GM18511 (cell line): ENCODE measurements around the gene UNC13C.

ENCODE experiments used
- ATAC-seq: cut with Tn5 transposase; IDR thresholded peaks from one replicate; pipeline ENCODE4 v1.9.1; 2021; ENCODE audit warnings: mild to moderate bottlenecking, moderate library complexity; ENCODE audit not compliant: unreplicated experiment

Gene UNC13C

DNA sequence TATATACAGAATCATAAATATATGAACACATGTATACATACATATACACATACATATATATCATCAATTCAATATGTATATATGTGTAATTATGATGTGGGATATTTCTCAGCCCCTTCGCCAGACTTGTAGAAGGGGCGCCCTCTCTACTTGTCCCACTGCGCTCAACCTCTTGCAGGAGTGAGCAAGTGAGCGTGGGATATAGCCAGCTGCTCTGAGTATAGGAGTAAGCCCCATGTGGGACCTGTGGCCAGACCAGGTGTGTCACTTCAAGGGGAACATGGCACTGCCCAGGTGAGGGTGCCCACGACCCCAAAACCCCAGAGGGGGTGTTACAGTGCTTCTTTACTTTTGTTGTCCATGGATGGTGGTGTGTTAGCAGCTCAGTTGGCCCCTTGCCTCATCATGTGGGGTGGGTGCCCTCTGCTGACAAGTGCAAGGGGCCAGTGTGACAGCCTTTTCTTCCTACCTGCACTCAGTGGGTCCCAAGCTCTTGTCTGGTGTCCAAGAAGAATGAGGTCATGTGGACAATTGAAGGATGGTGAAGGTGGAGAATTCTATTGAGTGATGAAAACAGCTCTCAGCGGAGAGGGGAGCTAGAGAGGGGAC lies 304.1 kb downstream of the UNC13C start:
- no peak for ATAC-seq

- no peak for ATAC-seq
Observed at GRCh38 chr15:54288049-54288448, 309.8 kb downstream of the UNC13C start.

DNA sequence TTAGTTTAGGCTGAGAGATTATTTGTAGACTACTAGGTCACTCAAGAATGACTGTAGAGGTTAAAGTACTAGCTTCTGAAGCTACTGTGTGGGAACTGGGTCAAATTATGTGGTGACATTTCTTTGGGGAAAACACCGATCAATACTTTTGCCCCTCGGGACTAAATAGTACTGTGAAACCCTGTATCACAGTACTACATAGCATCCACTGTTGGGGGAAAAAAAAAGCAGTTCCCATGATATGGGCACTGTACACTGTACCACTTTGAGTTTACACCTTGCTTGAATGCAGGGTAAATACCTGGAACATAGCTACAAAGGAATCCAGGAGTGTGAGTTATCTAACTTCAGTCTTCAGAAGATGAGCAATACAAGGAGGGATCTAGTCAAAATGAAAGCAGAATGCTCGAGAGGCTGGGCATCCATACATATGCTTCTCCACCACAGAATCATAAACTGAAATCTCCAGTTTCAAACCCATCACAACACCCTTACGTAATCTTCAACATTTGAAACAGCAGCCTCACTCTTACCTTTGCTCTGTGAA lies 311.4 kb downstream of the UNC13C start:
- ATAC-seq = peak; percentile 41

GRCh38 chr15:54298396-54298795 lies 320.2 kb downstream of the UNC13C start:
- ATAC-seq = no peak

GRCh38 chr15:54304321-54304720 lies 326.1 kb downstream of the UNC13C start:
- ATAC-seq = no peak

GRCh38 chr15:54305138-54305537 lies 326.9 kb downstream of the UNC13C start:
- no peak for ATAC-seq

- ATAC-seq = no peak
Observed at GRCh38 chr15:54307252-54307902, 329.1 kb downstream of the UNC13C start.

DNA sequence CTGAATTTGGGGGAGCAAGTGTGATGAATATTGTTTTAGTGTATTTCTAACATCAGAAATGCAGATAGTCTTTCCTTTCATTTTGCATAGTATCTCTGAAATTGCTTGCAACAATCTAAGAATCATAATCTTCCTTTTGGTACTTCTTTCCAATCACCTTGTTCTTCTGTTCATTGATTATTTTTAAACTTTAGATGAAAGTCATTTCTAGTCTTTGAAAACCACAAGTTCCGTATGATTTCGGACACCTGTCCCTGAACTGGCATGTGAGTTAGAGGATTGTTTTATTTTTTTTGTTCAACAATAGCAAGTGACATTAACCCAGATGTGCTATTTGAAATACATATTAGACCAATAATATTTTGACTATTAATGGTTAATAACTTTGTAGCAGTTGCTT lies 329.7 kb downstream of the UNC13C start:
- ATAC-seq = no peak

DNA sequence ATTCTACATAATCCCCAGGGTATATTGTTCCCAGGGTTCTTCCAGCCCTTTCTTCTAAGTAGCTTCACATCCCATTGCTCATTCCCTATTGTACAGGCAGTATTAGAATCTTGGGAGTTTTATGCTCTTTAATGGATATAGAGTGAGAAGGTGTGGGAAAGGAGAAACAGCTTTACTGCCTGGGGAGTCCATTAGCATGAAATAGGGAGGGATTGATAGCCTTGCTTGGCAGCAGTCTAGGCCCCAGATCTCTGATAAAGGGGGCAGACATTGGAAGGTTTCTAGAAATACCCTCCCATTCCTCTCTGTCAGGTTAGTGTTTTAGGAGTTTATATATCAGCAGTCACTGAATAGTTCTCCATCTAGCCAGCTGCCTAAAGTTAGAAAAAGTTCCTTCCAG lies 334.3 kb downstream of the UNC13C start:
- no peak for ATAC-seq

- ATAC-seq = no peak
Observed at GRCh38 chr15:54321426-54321825, 343.2 kb downstream of the UNC13C start.

DNA sequence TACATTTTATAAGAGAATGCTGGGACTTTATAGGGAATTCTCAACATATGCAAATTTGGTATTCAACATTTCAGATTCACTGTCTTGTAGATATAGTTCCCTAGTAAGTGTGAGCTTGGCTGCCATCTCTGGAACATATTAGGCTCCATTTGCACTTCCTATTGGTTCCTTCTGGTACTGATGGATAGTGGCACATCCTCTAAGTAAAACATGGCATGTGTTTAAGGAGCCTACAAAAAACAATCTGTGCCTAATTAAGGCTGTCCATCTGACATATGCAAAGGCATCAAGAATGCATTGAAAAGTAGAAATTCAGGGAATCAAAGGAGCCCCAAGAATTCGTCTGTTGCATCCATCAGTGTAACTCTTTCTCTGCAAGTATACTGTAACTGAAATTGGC lies 344.1 kb downstream of the UNC13C start:
- no peak for ATAC-seq

- ATAC-seq = no peak
Observed at GRCh38 chr15:54345301-54345700, 367.1 kb downstream of the UNC13C start.

DNA sequence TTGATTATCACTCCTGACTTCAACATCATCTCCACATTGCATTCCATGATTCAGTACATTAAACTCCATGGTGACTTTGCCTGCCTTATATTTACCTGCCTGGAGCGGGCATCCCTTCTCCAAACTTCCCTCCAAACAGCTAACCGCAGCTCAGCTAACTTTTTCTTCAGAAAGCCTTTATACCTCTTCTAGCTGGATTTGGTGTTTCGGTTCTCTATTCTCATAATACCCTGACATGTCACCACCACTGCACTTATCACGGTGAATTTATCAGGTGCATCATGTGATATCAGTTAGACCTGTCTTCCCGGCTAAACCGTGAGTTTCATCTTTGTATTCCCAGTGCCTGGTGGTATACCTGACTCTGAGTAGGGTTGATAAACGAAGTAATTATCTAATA lies 367.6 kb downstream of the UNC13C start:
- no peak for ATAC-seq

DNA sequence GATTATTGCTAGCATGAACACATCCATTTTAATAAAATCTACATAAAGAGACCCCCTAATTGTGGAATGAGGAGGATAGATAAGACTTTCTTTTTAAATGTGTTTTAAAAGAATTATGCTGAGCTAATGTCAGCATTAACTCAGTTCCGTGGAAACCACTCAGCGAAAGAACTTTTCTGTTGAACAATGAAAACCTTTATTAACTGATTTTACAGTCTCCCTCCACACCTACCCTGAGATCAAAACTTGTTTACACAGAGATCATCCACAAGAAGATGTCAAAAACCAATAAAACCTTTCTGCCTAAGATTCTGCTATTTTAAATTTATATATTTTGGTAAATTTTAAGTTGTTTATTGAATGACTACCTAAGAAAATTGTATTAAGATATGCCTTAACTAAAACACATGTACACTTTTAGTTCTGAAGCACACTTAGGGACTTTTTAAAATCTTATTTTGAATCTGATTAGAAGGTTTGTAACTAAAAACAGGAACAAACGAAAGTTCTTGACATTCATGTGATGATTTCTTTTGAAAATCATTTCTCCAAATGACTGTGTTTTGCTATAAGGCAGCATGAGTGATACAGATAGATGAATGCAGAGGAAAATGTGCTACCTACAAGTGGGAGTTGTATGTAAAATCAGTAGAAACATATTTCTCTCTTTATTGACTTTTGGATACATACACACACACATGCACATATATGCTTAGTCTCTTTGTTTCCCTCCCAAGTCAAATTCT lies 369.0 kb downstream of the UNC13C start:
- no peak for ATAC-seq

GRCh38 chr15:54353726-54354125 lies 375.5 kb downstream of the UNC13C start:
- ATAC-seq = no peak

DNA sequence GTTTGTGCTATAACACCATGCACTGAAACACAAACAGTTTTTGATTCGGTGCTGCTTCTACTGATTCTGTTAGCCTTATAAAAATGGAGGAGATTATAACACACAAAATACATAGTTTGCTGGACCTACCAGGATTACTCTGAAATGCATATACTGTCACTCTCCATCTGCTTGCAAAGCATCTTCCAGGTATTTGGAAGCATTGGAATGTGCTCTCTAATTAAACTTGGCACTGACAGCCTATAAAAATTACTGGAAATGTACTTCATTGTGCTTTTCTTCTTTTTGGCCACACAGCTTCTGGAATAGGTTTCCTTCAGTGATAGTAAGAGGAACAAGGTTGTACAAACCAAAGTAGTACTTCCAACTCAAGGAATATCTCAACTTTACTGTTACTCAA lies 376.1 kb downstream of the UNC13C start:
- no peak for ATAC-seq

DNA sequence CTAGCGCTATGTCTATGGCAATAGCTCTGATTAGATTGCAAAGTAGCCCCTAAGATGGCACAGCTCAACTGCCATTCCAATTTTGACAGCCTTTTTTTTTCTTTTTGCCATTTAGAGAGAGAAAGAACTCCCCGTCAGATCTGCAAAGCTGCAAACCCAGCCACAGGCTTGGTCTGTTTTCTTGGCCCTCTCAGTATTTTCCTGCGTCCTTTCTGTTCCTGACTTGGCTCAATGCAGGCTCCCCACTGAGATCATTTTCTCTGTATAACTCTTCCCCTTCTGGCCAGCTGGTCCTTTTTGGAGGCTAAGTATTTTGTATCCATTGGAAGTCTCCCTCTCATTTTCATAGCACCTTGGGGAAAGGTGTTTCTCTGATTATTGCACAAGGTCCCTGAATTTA lies 386.7 kb downstream of the UNC13C start:
- no peak for ATAC-seq

- no peak for ATAC-seq
Observed at GRCh38 chr15:54373332-54373731, 395.1 kb downstream of the UNC13C start.

DNA sequence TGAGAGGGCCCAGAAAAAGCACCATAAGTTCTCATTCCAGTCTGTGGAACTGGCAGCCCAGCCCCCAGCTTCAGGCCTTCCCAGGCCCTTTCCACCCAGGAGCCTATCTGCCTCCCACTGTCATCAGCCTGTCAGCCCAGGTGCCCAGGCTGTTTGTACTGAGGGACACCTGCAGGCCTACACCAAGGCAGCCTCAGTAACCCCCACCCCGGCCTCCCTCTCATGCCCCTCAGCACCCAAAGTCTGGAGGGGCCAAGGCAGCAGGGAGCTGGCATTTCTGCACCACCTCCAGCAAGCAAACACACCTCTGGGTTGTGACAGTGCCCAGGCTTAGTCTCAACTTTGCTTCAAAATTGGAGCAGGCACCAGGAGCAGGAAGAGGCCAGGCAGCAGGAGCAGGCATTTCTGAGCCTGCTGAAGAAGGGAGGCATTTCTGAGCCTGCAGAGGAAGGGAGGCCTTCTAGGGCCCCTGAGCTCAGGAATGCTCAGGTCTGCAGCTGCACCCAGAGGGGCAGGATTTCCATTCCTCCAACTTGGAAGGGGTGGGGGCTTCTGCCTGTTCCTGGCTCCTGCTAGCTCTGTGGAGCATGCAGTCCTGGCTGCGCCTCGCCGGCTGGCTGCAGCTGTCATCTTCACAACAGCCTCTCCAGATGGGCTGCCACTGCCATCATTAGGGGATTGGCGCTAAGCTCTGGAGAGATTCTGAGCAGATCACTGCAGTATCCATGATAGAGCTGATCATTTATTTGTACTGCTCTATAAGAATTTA lies 396.1 kb downstream of the UNC13C start:
- no peak for ATAC-seq

DNA sequence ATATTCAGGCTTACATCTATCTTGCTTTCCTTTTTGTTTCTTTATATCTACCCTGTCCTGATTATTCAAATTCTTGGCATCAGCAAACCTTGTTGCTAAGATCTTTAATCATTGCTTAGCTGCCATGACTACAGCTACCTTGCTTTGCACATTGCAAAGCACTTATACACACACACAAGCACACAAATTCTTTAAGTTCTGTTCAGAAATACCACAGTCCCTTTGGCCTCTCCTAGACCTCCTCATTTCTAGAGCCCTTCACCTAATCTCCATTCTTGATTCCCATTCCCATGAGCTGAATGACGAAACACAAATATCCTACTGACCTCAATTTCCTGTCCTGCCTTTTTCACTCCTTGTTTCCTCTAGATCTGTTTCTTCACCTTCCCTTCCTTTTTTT lies 409.6 kb downstream of the UNC13C start:
- ATAC-seq = no peak

DNA sequence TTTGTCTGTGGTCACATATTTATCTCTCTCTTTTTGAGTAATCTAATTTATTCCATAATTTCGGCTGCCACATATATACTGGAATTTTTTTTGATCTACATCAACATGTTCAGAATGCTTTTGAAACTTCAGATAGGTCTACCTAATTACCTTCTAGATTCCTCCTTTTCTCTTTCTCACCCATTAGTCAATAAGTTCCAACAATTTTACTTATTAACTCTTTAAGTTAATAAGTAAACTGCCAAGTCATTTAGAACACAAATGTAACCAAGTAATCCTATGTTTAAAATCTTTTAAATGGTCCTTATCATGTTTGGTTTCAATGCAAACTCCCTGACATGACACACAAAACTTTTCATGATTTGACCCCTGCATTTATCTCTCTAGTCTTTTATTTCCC lies 410.5 kb downstream of the UNC13C start:
- ATAC-seq = no peak
